Endothelial cell of umbilical vein (primary cell): Measurements from ENCODE around the gene PID1. TPM values are rescaled to one million over a fixed set of nuclear protein-coding genes. Genes with fewer than 3 reads are reported as not detected.

ENCODE experiments used
- BruUV-seq: library from RNA; stranded (reverse); fragments of 400-500 nt; replicated peaks from 2 replicates; lab custom pipeline; 2021; lab: Mats Ljungman, UMichigan
- CTCF ChIA-PET: fragments of 300-600, 350-600 bp; sonication (Branson Sonifier 250); formaldehyde crosslinking; loops from one replicate; lab custom pipeline; 2021; ENCODE audit warnings: antibody characterized with exemption, inconsistent platforms; lab: Charles Lee
- POLR2A ChIA-PET: fragments of 300-600, 350-600 bp; sonication (Branson Sonifier 250); formaldehyde crosslinking; loops from one replicate; lab custom pipeline; 2021; ENCODE audit warnings: antibody characterized with exemption, inconsistent platforms; lab: Charles Lee
- DNase-seq: peaks from one replicate; pipeline ENCODE4 v3.0.0-alpha.2; 2011; ENCODE audit warnings: low read depth, low spot score
- FAIRE-seq: peaks from 2 replicates; lab custom pipeline; 2011; peaks lifted over from hg19 to GRCh38; lab: Jason Lieb, UNC
- H2AFZ ChIP-seq: 2 replicates; pipeline ENCODE4 v1.6.0; 2012; ENCODE audit warnings: low read depth, low read length, control low read depth, inconsistent platforms
- H3K27ac ChIP-seq: 2 replicates; pipeline ENCODE4 v1.5.1; 2011; ENCODE audit warnings: low read depth, mild to moderate bottlenecking, control low read depth, low read length, moderate library complexity; ENCODE audit not compliant: insufficient read depth
- H3K27me3 ChIP-seq, 2 experiments: 2 replicates each; pipeline versions ENCODE4 v1.6.0 to v1.6.1; 2011; ENCODE audit warnings: low read length in 2 of 2, mixed read lengths in 1 of 2; ENCODE audit not compliant: control insufficient read depth in 2 of 2, insufficient read depth in 2 of 2
- H3K36me3 ChIP-seq, 2 experiments: 2 replicates in 1 of 2; 3 replicates in 1 of 2; pipeline ENCODE4 v1.5.1; 2011; ENCODE audit warnings: low read length in 2 of 2, mild to moderate bottlenecking in 1 of 2, moderate library complexity in 1 of 2; ENCODE audit not compliant: control insufficient read depth in 2 of 2, insufficient read depth in 2 of 2; ENCODE audit errors: extremely low read depth in 1 of 2
- H3K4me1 ChIP-seq: 3 replicates; pipeline ENCODE4 v1.5.1; 2011; ENCODE audit warnings: mild to moderate bottlenecking, low read length; ENCODE audit not compliant: control insufficient read depth, insufficient read depth; ENCODE audit errors: extremely low read depth
- H3K4me2 ChIP-seq: 2 replicates; pipeline ENCODE4 v1.6.1; 2011; ENCODE audit warnings: low read length, control low read depth, mixed read lengths; ENCODE audit not compliant: insufficient read depth
- H3K4me3 ChIP-seq, 3 experiments: fragments of 200-600 bp in 1 of 3; sonication (generic), shearing (Covaris generic) in 1 of 3; replicated peaks in 1 of 3; 2 replicates each; pipeline ENCODE4 v1.5.1; 2011 to 2016; ENCODE audit warnings: control low read depth in 3 of 3, low read length in 3 of 3, mild to moderate bottlenecking in 2 of 3, inconsistent platforms in 1 of 3, low read depth in 1 of 3, moderate library complexity in 1 of 3; ENCODE audit not compliant: insufficient read depth in 1 of 3
- H3K79me2 ChIP-seq: 2 replicates; pipeline ENCODE4 v1.6.0; 2012; ENCODE audit warnings: low read length, inconsistent platforms; ENCODE audit not compliant: control insufficient read depth, insufficient read depth
- H3K9ac ChIP-seq: replicated peaks from 2 replicates; pipeline ENCODE3; 2011; ENCODE audit warnings: low read length, control low read depth; ENCODE audit not compliant: insufficient read depth; ENCODE audit errors: extremely low read depth
- H3K9me1 ChIP-seq: replicated peaks from 3 replicates; pipeline ENCODE4 v1.6.0; 2011; ENCODE audit warnings: mild to moderate bottlenecking, low read length; ENCODE audit not compliant: control insufficient read depth, insufficient read depth; ENCODE audit errors: extremely low read depth
- H3K9me3 ChIP-seq: replicated peaks from 2 replicates; pipeline ENCODE4 v1.5.1; 2012; ENCODE audit warnings: low read length, inconsistent platforms; ENCODE audit not compliant: control insufficient read depth, insufficient read depth
- H4K20me1 ChIP-seq: replicated peaks from 2 replicates; pipeline ENCODE3; 2011; ENCODE audit warnings: mild to moderate bottlenecking, low read length; ENCODE audit not compliant: control insufficient read depth, insufficient read depth; ENCODE audit errors: extremely low read depth
- CTCF ChIP-seq, 2 donors: IDR thresholded peaks; 1 replicate in 1 of 2; 2 replicates in 1 of 2; pipeline ENCODE4 v1.5.1; 2011; ENCODE audit warnings: low read length in 2 of 2, mild to moderate bottlenecking in 2 of 2, moderate library complexity in 2 of 2, control low read depth in 1 of 2, inconsistent platforms in 1 of 2, low read depth in 1 of 2; ENCODE audit not compliant: insufficient read depth in 1 of 2; ENCODE audit errors: extremely low read depth in 1 of 2
- EZH2 ChIP-seq: IDR thresholded peaks from 2 replicates; pipeline ENCODE4 v1.6.1; 2012; ENCODE audit warnings: borderline replicate concordance, low read depth, mild to moderate bottlenecking, moderate library complexity, low read length, inconsistent platforms; ENCODE audit not compliant: severe bottlenecking
- FOS ChIP-seq: IDR thresholded peaks from 2 replicates; pipeline ENCODE4 v1.6.1; 2011; ENCODE audit warnings: mild to moderate bottlenecking, low read length, moderate library complexity, borderline replicate concordance; ENCODE audit not compliant: insufficient read depth
- GATA2 ChIP-seq: IDR thresholded peaks from 2 replicates; pipeline ENCODE4 v1.7.0; 2011; ENCODE audit warnings: low read depth, mild to moderate bottlenecking, moderate library complexity, mixed read lengths, low read length; ENCODE audit not compliant: insufficient read length, insufficient read depth
- JUN ChIP-seq: IDR thresholded peaks from 2 replicates; pipeline ENCODE4 v1.6.1; 2011; ENCODE audit warnings: borderline replicate concordance, low read depth; ENCODE audit not compliant: insufficient read length, insufficient read depth
- MAX ChIP-seq: IDR thresholded peaks from 2 replicates; pipeline ENCODE4 v1.6.1; 2011; ENCODE audit not compliant: insufficient read depth, insufficient read length
- MYC ChIP-seq: IDR thresholded peaks from one replicate; pipeline ENCODE4 v1.6.1; 2011; ENCODE audit warnings: mild to moderate bottlenecking, low read depth, low read length
- POLR2A ChIP-seq: IDR thresholded peaks from 2 replicates; pipeline ENCODE4 v1.6.1; 2012; ENCODE audit warnings: low read depth, mild to moderate bottlenecking, control low read depth, low read length
- POLR2AphosphoS5 ChIP-seq: IDR thresholded peaks from 2 replicates; pipeline ENCODE4 v1.6.1; 2012; ENCODE audit warnings: low read depth, mild to moderate bottlenecking, control low read depth, low read length, moderate library complexity; ENCODE audit not compliant: insufficient read depth
- dilution Hi-C: fragments of 300-500 bp; cut with MboI; formaldehyde crosslinking; loops from one replicate; pipeline ENCODE4 v1.15.0; 2019; ENCODE audit warnings: low sequenced_read_pairs; ENCODE audit not compliant: extremely low pct_ligation_motif_present
- intact Hi-C: fragments of 100-400 bp; cut with micrococcal nuclease; formaldehyde crosslinking; loops from one replicate; pipeline ENCODE4 v1.10.0; 2022
- polyA plus RNA-seq, 4 experiments: library from polyadenylated mRNA; depleted of rRNA in 3 of 4; stranded (reverse) in 3 of 4; unstranded in 1 of 4; fragments of >200 nt; gene quantifications; 2 replicates each; pipeline versions ENCODE4 v1.2.1 to v1.2.3, GENCODE V29; 2011 to 2012; ENCODE audit warnings: missing spikeins in 1 of 4
- total RNA-seq: library from RNA; stranded (reverse); gene quantifications from 2 replicates; pipeline ENCODE4 v1.2.3, GENCODE V29; 2021

Gene PID1
- total and polyA plus RNA-seq, 2 donors (not counting 3 experiments of a cell fraction or from before 2014, with no cell fraction given): not detected

- Histone ChIP-seq H4K20me1 (no peaks in the 10 kb centered on the region), H3K4me2 (no peak overlapping the region), H3K27me3 (no peaks in the 10 kb centered on the region), H3K27ac (no peak overlapping the region), H3K9me3 (peaks cover 2% of the 10 kb centered on the region), H3K4me1 (no peaks in the 10 kb centered on the region), H3K79me2 (no peaks in the 10 kb centered on the region), H2AFZ (no peak overlapping the region), H3K36me3 (no peaks in the 10 kb centered on the region), H3K4me3 (no peak overlapping the region), H3K9me1 (no peaks in the 10 kb centered on the region), H3K9ac (no peak overlapping the region)
- intact Hi-C loops (no loop called here), dilution Hi-C loops (no loop called here)
- ChIA-PET CTCF (no interaction called here), POLR2A (no interaction called here)
- FAIRE-seq: no peak
- no TSS peak for BruUV-seq
- DNase-seq: no peak
- no peak for TF ChIP-seq GATA2
- TF ChIP-seq CTCF (IDR thresholded peaks at IDR 0.05; ENCODE audit: extremely low read depth in 1 of 2, insufficient read depth in 1 of 2, low read depth in 1 of 2, low read length in 2 of 2): no peak
- TF ChIP-seq JUN: no peak
- TF ChIP-seq MYC: no peak
- no peak for TF ChIP-seq EZH2
- TF ChIP-seq FOS: no peak
- no peak for TF ChIP-seq MAX
- no peak for TF ChIP-seq POLR2AphosphoS5
- TF ChIP-seq POLR2A: no peak
Measured at GRCh38 chr2:229301237-229301636, 30.1 kb upstream of the PID1 start.
